ENCODE data around the gene EFCAB13. TPM values are rescaled to one million over a fixed set of nuclear protein-coding genes. Genes with fewer than 3 reads are reported as not detected.

The EFCAB13 gene, protein sequence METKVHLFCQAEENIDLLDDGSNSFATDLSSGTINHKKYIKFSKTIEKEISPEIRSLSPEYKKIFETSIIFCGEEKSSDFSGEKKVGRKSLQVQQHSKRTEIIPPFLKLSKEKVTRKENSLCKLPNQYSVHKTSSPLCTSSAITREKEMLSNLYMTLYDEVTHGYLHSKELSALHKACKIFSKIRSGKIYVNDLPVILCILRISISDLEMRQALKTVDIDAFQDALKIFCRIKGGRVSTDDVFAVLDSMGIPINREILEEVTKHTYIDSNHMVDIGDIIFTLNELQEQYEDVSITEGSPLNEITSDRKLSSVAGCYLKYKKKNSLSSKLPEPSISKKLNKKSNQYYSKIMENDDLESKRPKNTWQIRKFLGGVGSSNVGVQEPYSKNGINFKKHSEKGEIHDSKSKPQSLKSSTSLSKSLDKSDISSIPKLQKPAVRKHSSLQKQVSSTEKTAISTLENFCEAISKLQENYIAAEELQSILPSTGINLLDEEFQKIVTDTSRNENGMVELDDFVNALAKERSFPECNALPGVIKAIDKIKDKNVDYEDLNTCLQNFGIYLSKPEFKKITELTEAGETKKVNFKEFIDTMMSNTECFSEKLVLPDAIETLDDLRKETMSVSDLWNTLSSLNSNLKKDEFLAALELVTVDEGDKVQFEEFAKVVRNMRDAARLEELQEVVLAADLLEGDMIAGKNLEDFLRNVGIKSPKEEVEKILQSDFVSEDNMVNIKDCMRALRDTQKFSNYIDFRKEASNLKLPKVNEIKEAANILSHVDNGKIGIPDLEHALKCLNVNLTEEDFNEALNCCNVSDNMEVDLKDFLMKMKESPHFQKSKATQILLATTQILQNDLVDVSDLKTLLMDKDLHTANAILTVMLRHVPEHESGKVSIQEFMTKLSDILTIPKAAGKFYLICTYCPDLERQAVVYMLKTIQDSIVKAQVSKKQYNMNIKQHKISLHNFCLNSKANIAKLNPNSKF
- total RNA-seq (2014; rRNA removed; shearing (Covaris generic)), result 3.3 and 4.7 TPM in 2 replicates
- polyA plus RNA-seq (2014; cell fraction: nucleus; rRNA removed), result 0.14 and 0.17 TPM in 2 replicates

DNA sequence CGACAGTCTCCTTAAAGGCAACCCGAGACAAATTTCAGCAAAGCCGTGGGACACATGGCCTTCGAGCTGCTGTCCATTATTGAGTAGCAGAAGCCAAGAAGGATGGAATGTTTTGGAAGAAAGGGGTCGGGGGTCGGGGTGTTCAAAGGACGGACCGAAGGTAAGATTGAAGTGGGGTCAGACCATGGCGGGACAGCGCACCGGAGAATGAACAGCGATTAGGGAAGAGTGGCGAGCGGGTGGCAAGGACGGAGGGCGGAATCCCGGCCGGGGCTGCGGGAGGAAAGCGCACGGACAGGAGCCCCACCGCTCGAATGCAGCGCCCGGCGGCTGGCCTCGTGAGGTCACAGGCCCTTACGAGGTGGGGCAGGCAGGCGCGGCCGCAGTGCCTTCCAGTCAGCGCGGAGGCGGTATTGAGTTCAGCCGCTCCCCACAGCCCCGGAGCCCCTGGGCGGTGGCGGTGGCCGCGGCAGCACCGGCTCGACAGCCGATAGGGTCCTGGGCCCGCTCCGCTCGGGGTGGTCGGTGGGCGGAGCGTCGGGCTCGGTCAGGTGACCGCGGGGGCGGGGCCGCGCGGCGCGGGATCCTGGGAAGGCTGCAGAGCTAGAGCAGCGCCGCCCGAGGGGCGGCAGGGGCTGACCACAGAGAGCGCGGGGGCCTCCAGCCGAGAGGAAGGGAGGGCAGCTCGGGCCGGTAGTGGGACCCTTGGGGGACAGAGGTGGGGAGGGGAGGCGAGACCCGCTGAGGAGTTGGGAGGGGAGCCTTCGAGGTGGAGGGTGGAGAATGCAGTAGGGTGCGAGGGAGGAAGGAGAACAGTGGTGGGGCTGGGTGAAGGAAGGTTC lies at the start of gene EFCAB13:
EFCAB13 (plus strand) TSS at position 574 of the 842 bp plus-strand sequence. CDS start 4,399 bp downstream, outside the sequence.
- peak; percentile 80 for DNase-seq (ENCODE audit: extremely low read depth, low read depth)

DNA sequence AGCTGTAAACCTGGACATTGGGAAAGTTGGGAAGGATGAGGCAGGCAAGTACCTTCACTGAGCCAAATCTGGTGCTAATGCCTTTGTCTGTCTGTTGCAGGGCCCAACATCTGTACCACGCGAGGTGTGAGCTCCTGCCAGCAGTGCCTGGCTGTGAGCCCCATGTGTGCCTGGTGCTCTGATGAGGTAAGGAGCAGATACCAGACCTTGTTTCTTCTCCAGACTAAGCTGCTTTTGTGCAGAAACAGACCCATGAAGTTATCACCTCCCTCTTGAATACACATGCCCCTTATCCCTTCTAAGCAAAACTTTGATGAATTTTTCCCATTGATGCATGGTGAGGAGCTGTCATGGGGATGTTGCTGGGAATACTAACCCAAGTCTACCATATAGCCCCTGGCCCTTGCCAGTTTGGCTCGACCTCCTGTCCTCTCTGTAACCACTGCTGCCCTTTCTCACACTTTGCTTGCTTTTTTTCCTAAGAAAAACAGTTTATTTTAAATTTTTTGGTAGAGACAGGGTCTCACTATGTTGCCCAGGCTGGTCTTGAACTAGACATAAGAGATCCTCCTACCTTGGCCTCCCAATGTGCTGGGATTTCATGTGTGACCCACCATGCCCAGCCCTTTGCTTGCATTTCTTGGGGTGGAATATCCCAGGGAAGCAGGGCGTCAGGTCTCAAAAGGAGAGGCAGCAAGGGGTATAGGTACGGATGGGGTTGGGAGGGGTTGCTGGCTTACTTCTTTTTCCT lies 49.3 kb upstream of the EFCAB13 start:
- no peak for DNase-seq (ENCODE audit: extremely low read depth, low read depth)

DNA sequence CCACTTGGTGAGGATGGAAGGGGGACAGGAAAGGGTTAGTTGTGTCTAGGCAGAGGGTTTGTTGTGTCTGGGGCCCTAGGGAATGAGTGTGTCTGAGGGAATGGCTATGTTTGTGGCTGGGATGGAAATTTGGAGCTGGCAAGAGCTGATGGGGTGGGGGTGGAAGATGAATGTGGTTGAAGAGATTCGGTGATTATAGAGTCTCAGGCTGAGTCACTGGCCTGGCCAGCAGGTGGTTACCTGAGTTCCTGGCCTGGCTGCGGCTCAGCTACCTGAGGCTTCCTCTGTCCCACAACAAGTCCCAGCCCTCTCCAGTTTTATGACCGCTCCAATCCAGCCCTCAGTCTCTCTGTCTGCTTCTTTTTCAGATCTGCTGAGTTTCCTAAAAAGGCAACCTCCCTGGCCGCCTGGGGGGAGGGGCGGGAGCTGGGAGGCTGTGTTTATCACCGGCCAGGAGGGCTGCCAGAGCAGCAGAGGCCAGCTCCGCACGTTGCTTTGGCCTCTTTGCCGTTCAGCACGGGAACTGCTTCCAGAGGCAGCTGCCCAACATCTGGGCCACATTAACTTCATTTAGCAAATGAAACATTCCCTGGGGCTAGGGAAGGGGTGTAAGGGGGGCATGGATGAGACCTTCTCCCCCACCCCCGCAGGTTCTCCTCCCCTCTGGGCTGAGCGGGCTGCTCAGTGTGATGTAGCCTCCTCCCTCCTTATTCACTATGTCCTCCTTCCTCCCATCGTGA lies 48.3 kb upstream of the EFCAB13 start:
- no peak for DNase-seq (ENCODE audit: extremely low read depth, low read depth)

DNA sequence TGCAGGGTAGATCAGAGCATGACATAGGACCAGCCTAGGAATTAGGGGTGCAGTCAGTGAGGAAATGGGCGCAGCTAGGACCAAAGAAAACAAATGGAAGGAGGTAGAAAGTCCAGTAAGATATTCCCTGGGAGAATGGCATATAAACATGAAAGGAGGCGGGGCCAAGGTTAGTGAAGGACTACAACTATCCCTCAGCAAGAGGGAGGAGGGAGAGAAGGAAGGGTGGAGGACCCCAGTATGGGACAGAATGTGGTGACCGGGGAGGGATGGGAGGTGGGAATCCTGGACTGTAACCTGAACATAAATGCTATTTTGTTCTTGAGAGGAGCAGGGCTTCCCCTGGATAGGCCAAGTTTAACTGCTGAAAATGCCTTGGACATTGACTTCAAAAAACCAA lies 47.3 kb upstream of the EFCAB13 start:
- no peak for DNase-seq (ENCODE audit: extremely low read depth, low read depth)

DNA sequence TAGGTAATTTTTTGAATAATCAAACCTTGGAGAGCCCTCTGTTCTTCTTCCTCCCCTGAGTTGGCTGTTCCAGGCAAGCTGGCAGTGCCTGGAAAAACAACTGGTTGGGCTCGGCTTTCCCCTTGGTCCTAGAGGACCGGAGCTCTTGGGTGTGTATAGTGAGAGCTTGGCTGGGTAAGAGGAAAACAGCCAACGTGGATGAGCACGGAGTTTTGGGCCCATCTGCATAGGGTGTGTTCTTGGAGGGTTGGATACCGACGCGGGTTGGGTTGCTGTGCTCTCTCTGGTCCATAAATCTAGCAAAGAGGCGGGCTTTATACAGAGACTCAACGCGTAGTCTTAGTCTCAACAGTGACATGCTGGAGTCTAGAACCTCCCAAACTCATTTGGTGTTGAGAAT lies 46.9 kb upstream of the EFCAB13 start:
- DNase-seq (ENCODE audit: extremely low read depth, low read depth), result no peak

DNA sequence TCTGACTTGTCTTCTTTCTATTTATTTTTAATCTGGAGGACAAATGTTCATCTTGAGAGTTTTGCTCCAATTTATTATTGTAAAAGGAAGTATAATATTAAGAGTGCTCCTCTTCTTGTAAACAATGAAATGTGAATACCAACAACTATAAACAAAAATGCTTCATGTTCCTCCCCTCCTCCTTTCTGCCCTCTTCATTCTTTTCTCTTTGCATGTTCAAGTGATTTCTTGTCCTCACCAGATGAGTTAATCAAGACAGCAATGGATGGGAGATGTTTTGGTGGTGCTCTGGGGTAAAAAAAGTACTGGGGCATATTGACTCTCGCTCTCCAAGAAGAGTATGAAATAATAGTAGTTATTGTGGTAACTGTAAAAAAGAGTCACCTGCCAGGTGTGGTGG lies 45.8 kb upstream of the EFCAB13 start:
- no peak for DNase-seq (ENCODE audit: extremely low read depth, low read depth)

DNA sequence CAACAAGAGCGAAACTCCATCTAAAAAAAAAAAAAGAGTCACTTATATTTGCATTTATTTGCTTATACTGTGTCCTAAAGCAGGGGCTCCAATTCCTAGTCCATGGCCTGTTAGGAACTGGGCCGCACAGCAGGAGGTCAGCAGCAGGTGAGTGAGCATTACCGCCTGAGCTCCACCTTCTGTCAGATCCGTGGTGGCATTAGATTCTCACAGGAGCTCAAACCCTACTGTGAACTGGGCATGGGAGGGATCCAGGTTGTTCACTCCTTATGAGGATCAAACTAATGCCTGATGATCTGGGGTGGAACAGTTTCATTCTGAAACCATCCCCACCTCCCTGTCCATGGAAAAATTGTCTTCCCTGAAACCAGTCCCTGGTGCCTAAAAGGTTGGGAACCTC lies 45.2 kb upstream of the EFCAB13 start:
- no peak for DNase-seq (ENCODE audit: extremely low read depth, low read depth)

DNA sequence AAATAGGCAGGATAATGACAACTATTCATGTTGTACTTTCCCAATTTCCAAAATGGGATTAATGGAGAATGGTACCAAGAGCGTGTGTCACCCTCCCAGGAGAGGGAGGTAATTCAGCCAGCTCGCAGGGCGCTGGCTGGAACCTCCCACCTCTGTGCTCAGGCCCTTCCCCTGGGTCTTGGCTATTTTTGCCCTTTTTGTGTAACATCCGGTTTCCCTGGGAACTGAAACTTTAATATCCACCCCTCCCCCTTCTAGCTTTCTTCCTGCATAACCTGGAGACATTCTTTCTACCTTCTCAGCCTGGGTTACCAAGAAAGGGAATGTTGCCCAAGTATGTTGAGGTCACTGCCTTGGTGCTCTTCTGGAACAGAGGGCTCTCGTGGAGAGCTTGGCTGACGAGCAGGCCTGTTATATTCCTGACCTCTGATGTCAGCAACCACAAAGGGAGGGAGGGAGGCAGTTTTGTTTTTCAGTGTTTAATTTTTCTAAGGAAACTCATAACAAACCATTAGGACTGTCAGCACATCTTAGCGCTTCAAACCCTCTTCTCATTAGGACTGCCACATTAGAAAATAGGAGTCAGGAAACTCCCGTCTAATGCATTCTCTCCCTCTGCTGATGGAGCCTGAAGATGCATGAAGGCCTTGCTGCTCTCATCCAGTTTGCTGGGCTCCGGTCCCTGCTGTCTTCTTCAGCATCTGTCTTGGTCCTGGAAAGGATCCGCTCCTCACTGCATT lies 44.5 kb upstream of the EFCAB13 start:
- DNase-seq (ENCODE audit: extremely low read depth, low read depth), result no peak

DNA sequence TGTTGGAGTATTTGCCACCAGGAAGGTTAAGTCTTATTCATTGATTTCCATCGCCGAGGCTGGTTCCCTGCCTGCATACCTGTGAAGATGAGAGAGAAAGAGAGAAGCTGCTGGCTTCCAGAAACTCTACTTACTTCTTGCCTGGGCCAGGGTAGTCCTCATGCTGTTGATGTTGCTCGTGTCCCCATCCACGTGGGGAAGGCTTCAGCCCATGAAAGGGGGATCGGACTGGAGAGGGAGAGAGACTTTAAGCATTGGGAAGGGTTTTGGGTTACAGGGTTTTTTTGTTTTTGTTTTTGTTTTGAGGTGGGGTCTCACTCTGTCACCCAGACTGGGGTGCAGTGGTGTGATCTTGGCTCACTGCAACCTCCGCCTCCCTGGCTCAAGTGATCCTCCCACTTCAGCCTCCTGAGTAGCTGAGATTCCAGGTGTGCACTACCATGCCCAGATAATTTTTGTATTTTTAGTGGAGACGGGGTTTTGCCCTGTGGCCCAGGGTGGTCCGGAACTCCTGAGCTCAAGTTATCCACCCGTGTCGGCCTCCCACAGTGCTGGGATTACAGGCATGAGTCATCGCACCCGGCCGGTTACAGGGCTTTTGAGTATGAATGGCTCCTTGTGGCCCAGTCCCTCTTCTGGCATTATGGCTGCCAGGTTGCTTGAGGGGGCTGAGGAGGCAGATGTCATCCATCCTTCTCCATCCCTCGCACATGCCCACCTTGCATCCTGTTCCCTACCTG lies 43.5 kb upstream of the EFCAB13 start:
- DNase-seq (ENCODE audit: extremely low read depth, low read depth), result no peak

DNA sequence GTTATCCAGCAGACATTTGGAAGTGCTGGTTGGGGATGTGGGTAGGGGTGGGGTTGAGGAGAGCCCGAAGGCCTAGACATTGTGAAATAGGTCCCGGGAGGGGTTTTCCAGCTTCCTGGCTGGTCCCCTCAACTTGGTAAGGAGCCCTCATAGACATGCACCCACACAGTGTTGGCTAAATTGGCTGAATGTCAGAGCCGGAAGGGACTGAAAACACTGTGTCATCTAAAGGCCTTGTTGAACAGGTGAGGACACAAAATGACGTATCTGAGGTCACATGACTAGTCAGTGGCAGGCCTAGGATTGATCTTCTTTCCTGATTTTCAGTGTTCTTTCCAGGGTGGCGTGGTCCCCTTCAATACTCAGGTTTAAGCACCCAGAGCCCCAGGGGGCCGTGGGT lies 42.5 kb upstream of the EFCAB13 start:
- DNase-seq (ENCODE audit: extremely low read depth, low read depth), result no peak

DNA sequence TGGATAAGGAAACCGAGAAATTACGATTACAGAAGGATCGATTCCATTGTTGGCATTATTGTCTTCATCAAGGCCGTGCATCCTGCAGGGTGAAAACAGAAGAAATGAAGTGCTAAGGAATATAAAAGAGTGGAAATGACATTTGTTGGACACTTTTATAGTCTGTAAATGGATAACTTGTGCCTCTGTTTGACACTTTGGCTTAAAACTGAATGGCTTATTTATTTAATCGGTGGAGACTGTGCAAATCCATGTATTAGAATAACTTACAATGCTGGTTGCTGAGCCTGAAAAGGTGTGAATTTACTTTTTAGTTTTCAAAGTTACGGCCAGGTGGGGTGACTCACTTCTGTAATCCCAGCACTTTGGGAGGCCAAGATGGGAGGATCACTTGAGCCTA lies 38.8 kb upstream of the EFCAB13 start:
- DNase-seq (ENCODE audit: extremely low read depth, low read depth), result no peak

DNA sequence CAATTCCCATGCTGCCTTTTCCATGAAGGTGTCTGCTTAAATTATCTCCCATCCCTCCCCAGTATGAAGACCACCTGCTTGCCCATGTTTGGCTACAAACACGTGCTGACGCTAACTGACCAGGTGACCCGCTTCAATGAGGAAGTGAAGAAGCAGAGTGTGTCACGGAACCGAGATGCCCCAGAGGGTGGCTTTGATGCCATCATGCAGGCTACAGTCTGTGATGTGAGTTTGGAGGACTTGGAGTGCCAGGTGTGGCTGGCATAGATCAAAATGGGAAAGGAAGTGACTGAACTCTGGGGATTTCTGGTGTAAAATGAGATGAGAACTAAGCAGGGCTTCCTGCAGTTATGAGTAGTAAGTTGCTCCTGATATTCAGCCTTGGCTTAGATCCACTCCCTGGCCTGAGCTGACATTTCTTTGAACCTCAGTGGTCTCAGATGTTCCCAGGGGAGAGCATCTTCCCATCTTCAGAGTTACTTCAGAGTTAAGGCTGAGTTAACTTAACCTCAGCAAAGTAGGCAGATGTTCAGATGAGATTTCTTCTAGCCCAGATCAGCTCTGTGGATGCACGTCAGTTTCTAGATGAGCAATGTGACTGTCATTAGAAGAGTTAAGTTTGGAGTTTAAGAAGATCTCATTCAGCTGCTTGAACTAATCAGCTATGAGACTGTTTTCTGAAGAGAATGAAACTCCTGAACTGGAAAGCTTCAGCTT lies 37.4 kb upstream of the EFCAB13 start:
- no peak for DNase-seq (ENCODE audit: extremely low read depth, low read depth)

DNA sequence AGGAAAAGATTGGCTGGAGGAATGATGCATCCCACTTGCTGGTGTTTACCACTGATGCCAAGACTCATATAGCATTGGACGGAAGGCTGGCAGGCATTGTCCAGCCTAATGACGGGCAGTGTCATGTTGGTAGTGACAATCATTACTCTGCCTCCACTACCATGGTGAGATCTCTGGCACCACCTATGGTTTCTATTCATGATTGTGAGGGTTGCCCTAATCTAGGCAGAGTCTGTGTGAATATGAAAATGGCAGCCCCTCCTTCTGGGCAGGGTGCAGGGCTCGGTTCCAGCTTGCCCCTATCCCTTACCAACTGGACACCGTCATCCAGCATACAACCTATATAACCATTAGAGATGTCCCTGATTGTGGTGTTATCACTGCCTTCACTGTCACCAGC lies 36.7 kb upstream of the EFCAB13 start:
- DNase-seq (ENCODE audit: extremely low read depth, low read depth), result no peak

DNA sequence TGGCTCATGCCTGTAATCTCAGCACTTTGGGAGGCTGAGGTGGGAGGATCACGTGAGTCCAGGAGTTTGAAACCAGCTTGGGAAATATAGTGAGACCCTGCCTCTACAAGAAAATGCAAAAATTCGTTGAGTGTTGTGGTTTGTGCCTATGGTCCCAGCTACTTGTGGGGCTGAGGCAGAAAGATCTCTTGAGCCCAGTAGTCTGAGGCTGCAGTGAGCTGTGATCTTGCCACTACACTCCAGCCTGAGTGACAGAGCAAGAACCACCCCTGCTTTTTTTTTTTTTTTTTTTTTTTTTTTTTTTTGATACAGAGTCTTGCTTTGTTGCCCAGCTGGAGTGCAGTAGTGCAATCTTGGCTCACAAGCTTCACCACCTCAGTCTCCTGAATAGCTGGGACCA lies 36.1 kb upstream of the EFCAB13 start:
- DNase-seq (ENCODE audit: extremely low read depth, low read depth), result no peak

DNA sequence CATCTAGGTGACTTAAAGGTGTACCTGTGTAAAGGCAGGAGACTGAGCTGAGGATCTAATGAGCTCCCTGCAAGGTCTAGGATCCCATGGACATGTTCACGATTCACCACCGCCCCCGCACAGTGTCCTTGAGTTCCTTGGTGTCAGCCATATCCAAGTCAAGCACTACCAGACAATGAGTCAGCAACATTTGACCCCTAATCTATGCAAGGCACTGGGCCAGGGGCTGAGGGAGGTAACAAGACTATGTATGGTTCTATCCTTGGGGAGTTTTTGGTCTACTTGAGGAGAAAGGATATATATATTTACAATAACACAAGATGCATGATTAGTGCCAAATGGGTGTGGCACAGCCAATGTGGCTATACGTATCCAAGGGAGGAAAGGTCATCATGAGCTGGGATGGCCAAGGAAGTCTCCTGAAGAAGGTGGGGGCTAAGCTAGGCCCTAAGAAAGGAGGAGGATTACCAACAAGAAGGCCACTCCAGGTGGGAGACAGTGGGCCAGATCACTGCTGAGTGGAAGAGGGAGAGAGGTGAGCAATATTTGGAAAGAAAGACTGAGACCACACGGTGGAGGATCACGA lies 35.1 kb upstream of the EFCAB13 start:
- DNase-seq (ENCODE audit: extremely low read depth, low read depth), result no peak

DNA sequence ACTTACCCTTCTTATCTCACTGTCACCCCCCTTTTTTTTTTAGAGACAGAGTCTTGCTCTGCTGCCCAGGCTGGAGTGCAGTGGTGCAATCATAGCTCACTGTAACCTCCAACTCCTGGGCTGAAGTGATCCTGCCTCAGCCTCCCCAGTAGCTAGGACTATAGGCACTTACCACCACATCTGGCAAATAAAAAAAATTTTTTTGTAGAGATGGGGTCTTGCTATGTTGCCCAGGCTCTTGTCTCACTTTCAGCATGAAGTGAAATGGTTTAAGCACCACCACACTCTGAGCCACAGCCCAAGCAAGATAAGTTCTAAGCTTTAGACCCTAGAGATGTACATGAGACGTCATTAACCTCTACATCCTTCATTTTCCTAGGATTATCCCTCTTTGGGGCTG lies 34.5 kb upstream of the EFCAB13 start:
- DNase-seq (ENCODE audit: extremely low read depth, low read depth), result no peak

DNA sequence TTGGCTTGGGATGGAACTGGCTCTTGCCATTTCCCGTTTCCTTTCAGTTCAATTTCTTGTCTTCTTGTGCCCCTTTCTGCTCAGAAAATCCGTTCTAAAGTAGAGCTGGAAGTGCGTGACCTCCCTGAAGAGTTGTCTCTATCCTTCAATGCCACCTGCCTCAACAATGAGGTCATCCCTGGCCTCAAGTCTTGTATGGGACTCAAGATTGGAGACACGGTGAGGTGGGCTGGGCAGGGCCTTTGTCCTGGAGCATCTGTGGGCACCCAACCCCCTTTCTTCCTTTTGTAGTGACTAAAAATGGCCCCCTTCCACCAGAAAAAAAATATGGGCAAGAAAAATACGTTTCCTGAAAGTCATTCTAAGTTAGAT lies 32.9 kb upstream of the EFCAB13 start:
- no peak for DNase-seq (ENCODE audit: extremely low read depth, low read depth)

Data from NCI-H460 (cell line).